Stimulated activated CD4-positive, alpha-beta T cell treated with anti-CD3 and anti-CD28 coated beads, Interleukin-2, amount 100 ng/mL, for 4 hours (primary cell): ENCODE results near the gene BRCA1.
"Not testable (repeated sequence)": the region's sequence is repeated elsewhere in the genome, so short reads cannot be mapped to it uniquely, and the experiment has no call there.

ENCODE experiments used
- DNase-seq: peaks from one replicate; pipeline ENCODE4 v3.0.0-alpha.2; 2020; ENCODE audit warnings: low read depth

BRCA1 gene

GRCh38 chr17:43068570-43069367 is 56.4 kb downstream of the BRCA1 start:
- no peak for DNase-seq

GRCh38 chr17:43062984-43063638 is 62.1 kb downstream of the BRCA1 start:
- DNase-seq = no peak

GRCh38 chr17:43056051-43056450 is 69.1 kb downstream of the BRCA1 start:
- no peak for DNase-seq

- DNase-seq = not testable (repeated sequence)
These were observed 72.2 kb downstream of the BRCA1 start for GRCh38 chr17:43053008-43053407.

GRCh38 chr17:43051969-43052368 is 73.2 kb downstream of the BRCA1 start:
- DNase-seq = no peak

GRCh38 chr17:43044024-43044423 is 81.1 kb downstream of the BRCA1 start:
- no peak for DNase-seq

GRCh38 chr17:43043307-43043706 is 81.9 kb downstream of the BRCA1 start:
- no peak for DNase-seq

- DNase-seq = no peak
These were observed 83.0 kb downstream of the BRCA1 start for GRCh38 chr17:43042025-43042628.

GRCh38 chr17:43040655-43041054 is 84.5 kb downstream of the BRCA1 start:
- DNase-seq = no peak

- DNase-seq = no peak
These were observed 85.5 kb downstream of the BRCA1 start for GRCh38 chr17:43039646-43040045.

GRCh38 chr17:43034894-43035293 is 90.3 kb downstream of the BRCA1 start:
- no peak for DNase-seq

GRCh38 chr17:43033948-43034881 is 90.9 kb downstream of the BRCA1 start:
- no peak for DNase-seq

- DNase-seq = no peak
These were observed 93.5 kb downstream of the BRCA1 start for GRCh38 chr17:43031666-43032065.

GRCh38 chr17:43030137-43030767 is 94.9 kb downstream of the BRCA1 start:
- no peak for DNase-seq

GRCh38 chr17:43028221-43028861 is 96.8 kb downstream of the BRCA1 start:
- DNase-seq = no peak

- DNase-seq = no peak
These were observed 97.8 kb downstream of the BRCA1 start for GRCh38 chr17:43027091-43028032.

- DNase-seq = no peak
These were observed 98.6 kb downstream of the BRCA1 start for GRCh38 chr17:43026595-43026994.

- no peak for DNase-seq
These were observed 99.2 kb downstream of the BRCA1 start for GRCh38 chr17:43025766-43026537.

GRCh38 chr17:43025290-43025657 is 99.9 kb downstream of the BRCA1 start:
- DNase-seq = no peak
